Skeletal muscle satellite cell (primary cell): ENCODE data around the gene SHPK.
"Not testable (repeated sequence)": the region's sequence is repeated elsewhere in the genome, so short reads cannot be mapped to it uniquely, and the experiment has no call there.

ENCODE experiments used
- H3K27me3 ChIP-seq: 2 replicates; pipeline ENCODE4 v1.7.0; 2013; ENCODE audit warnings: low read length; ENCODE audit not compliant: control insufficient read depth, insufficient read depth
- H3K36me3 ChIP-seq: 2 replicates; pipeline ENCODE4 v1.7.0; 2013; ENCODE audit warnings: mild to moderate bottlenecking, control low read depth, low read length; ENCODE audit not compliant: insufficient read depth
- H3K4me1 ChIP-seq: 2 replicates; pipeline ENCODE4 v1.7.0; 2013; ENCODE audit warnings: low read length; ENCODE audit not compliant: control insufficient read depth, insufficient read depth
- H3K4me2 ChIP-seq: 2 replicates; pipeline ENCODE4 v1.7.0; 2013; ENCODE audit warnings: mild to moderate bottlenecking, low read length
- H3K4me3 ChIP-seq: 2 replicates; pipeline ENCODE4 v1.7.0; 2013; ENCODE audit warnings: low read length
- H3K9ac ChIP-seq: 2 replicates; pipeline ENCODE4 v1.7.0; 2013; ENCODE audit warnings: mild to moderate bottlenecking, low read depth, low read length, moderate library complexity
- H3K9me3 ChIP-seq: replicated peaks from 2 replicates; pipeline ENCODE4 v1.7.0; 2013; ENCODE audit warnings: mild to moderate bottlenecking, control low read depth, low read length

Gene SHPK

DNA sequence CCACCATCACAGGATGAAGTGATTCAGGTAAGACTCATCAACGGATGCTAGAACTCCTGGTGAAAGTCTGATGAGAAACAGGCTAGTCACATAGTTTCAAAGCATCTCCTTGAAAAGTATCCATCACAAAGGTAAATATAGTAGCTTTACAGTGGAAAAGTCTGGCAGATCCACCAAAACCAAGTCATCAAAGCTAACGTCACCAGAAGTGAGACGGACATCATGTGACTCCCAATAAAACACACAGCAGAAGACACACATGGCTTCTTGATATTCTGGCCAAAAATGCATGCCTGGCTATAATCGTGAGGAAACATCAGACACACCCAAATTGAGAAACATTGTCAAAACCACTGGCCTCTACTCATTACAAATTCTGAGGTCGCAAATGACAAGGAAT lies 60.5 kb downstream of the SHPK start:
- Histone ChIP-seq H3K9ac (no peak overlapping the region), H3K4me2 (peak overlapping the region; percentile 18), H3K4me1 (peaks cover 12% of the 10 kb centered on the region), H3K9me3 (no peaks in the 10 kb centered on the region), H3K27me3 (no peaks in the 10 kb centered on the region), H3K4me3 (no peak overlapping the region), H3K36me3 (peaks cover 12% of the 10 kb centered on the region)

DNA sequence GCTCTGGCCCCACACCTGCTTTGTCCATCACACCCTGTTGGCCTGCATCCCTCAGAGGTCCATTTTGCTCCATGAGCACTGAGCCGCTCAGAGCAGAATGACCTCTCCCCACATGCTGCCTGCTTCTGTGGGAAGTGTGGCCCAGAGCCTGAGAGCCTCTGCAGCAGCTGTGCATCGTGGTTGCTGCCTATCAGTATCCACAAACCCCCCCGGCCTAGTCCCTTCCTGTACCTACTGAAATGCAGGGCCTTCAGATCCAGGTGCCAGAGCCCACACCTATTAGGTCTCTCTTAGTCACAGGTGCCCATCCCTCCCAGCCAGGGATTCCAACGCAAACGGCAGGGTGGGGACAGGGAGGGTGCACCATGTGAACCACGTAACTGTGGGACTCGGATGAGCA lies 61.8 kb downstream of the SHPK start:
- H3K4me1 ChIP-seq, result peaks cover 12% of the 10 kb centered on the region
- no peak overlapping the region for H3K9ac ChIP-seq
- peaks cover 11% of the 10 kb centered on the region for H3K36me3 ChIP-seq
- H3K9me3 ChIP-seq, result no peaks in the 10 kb centered on the region
- H3K27me3 ChIP-seq, result no peaks in the 10 kb centered on the region
- no peak overlapping the region for H3K4me3 ChIP-seq
- no peak overlapping the region for H3K4me2 ChIP-seq

DNA sequence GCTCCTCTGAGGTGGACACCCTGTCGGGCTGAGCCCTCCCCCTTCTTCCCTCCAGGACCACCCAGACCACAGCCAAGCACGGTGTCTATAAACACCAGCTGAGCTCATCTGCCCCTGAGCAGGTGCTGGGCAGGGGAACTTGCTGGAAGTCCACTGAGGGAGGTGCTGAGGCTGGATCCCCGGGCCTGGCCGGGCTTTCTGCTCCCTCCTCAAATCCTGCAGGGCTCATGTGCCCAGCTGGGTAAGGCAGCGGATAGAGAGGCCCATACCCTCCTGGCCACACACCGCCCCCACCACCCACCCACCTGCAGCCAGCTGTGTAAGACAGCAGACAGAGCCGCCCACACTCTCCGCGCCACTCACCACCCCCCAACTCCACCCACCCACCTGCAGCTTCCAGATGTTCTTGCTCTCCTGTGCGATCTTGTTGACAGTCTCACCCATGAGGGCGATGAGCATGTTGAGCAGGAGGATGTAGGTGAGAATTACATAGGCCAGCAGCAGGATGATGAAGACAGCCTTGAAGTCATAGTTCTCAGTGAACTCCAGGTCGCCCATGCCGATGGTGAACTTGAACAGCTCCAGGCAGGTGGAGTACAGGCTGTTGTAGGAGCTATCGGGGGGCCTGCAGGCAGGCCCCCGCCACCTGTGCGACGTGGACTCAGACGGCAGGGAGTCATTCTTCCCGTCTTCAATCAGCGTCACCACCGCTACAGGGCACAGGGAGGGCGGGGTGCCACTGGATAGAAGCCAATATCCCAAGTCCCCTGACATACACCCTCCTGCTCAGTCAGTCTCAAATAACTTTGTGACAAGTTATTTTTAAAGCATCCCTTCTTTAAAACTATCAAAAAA lies 62.6 kb downstream of the SHPK start:
- H3K4me2 ChIP-seq, result no peak overlapping the region
- no peak overlapping the region for H3K4me3 ChIP-seq
- no peak overlapping the region for H3K9ac ChIP-seq
- H3K4me1 ChIP-seq, result peaks cover 12% of the 10 kb centered on the region
- H3K27me3 ChIP-seq, result no peaks in the 10 kb centered on the region
- H3K36me3 ChIP-seq, result peaks cover 8% of the 10 kb centered on the region
- no peaks in the 10 kb centered on the region for H3K9me3 ChIP-seq

DNA sequence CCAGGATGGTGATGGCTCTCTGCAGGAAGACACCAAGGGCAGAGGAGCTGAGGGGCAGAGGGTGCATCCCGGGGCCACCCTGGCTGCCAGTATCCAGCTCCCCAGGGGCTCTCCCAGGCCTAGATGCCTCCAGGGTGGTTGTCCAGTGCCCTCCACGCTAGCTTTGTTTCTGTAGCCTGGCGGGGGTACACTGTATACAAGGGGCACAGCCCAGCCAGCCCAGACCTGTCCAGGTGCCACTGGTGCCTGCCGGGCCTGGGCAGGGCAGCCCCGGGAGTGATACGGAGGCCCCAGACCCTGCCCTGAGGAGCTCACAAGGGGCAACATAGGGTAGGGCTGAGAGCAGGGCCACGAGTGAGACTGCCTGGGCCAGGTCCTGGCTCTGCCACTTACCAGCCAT lies 63.8 kb downstream of the SHPK start:
- peaks cover 12% of the 10 kb centered on the region for H3K4me1 ChIP-seq
- H3K4me3 ChIP-seq, result no peak overlapping the region
- no peak overlapping the region for H3K4me2 ChIP-seq
- no peak overlapping the region for H3K9ac ChIP-seq
- H3K36me3 ChIP-seq, result peaks cover 6% of the 10 kb centered on the region
- H3K9me3 ChIP-seq, result no peaks in the 10 kb centered on the region
- H3K27me3 ChIP-seq, result no peaks in the 10 kb centered on the region

DNA sequence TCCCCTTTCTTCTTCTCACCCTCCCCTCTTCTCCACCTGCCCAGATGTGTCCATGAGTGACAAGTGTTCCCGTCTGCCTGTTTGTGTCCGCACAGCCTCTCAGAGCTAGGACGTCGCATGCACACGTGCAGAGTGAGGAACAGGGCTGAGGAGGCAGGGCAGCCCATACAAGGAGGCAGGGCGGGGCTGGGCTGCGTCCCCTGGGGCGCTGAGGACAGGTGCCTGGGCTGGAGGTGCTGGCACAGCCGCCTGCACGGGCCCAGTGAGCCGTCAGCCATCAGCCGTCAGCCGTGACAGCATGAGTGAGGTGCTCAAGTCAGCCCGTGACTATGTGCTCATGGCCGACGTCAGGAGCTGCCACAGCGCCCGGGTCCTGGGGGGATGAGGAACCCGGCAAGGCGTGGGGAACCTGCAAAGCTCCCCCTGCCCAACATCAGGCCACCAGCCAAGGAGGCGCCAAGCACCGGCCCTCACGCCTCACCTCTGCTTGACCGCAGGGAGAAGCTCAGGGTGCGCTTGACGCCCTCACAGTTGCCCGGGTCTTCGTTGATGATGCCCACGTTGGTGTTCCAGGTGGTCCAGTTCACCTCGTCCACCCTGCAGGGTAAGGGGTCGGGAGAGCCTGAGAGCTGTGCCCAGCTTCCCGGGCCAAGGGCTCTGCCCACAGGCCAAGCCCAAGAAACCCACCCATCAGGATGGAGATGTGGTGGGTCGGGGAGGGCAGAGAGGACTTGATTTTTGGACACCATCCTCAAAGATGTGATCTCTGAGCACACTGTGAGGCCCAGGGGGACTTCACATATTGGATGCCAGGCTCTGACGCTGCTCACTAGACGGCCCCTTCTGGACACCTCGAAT lies 64.8 kb downstream of the SHPK start:
- Histone ChIP-seq H3K4me1 (peaks cover 12% of the 10 kb centered on the region), H3K9ac (no peak overlapping the region), H3K36me3 (peaks cover 7% of the 10 kb centered on the region), H3K9me3 (no peaks in the 10 kb centered on the region), H3K27me3 (no peaks in the 10 kb centered on the region), H3K4me2 (no peak overlapping the region), H3K4me3 (no peak overlapping the region)

DNA sequence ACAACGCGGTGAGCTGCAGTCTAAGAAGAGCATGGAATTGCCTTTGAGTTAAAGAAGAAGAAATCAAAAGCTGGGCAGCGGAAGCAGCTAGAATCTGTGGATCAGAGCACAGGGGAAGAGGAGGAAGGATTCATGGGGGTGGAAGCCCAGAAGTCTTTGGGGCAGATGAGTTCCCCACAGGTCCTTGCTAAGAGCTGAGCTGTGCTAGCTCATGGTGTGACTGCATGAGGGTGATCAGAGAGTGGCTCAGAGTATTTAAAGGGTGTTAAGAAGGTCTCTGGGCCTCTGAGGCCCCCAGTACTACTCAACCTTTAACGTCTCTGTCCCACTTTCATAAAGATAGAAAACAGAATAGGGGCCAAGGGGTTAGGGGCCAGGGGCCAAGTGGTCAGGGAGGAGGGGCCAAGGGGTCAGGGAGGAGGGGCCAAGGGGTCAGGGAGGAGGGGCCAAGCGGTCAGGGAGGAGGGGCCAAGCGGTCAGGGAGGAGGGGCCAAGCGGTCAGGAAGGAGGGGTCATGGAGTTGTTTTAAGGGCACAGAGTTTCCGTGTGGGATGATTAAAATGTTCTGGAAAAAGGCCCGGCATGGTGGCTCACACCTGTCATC lies 66.4 kb downstream of the SHPK start:
- H3K9me3 ChIP-seq, result no peaks in the 10 kb centered on the region
- no peaks in the 10 kb centered on the region for H3K4me1 ChIP-seq
- peaks cover 10% of the 10 kb centered on the region for H3K36me3 ChIP-seq
- no peak overlapping the region for H3K9ac ChIP-seq
- no peaks in the 10 kb centered on the region for H3K27me3 ChIP-seq
- H3K4me2 ChIP-seq, result no peak overlapping the region
- no peak overlapping the region for H3K4me3 ChIP-seq

DNA sequence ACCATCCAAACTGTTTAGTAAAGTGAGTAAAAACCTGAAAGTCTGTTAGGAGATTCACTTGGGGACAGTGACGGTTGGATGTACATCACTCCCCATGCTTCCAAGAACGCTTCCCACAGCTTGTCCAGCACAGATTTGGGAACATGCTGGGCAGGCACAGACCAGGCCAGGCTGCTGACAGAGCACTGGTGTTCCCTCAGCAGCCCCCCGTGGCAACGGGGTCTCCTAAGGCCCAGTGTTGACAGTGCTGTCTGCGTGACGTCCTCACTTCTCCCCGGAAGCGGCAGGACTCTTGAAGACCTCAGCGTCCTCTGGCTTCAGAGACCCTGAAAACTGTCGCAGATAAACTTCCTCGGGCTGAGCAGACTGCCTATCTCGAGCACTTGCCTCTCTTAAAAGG lies 69.5 kb downstream of the SHPK start:
- Histone ChIP-seq H3K9me3 (no peaks in the 10 kb centered on the region), H3K27me3 (no peaks in the 10 kb centered on the region), H3K4me2 (no peak overlapping the region), H3K9ac (no peak overlapping the region), H3K4me3 (no peak overlapping the region), H3K36me3 (peaks cover 10% of the 10 kb centered on the region), H3K4me1 (peaks cover 3% of the 10 kb centered on the region)

DNA sequence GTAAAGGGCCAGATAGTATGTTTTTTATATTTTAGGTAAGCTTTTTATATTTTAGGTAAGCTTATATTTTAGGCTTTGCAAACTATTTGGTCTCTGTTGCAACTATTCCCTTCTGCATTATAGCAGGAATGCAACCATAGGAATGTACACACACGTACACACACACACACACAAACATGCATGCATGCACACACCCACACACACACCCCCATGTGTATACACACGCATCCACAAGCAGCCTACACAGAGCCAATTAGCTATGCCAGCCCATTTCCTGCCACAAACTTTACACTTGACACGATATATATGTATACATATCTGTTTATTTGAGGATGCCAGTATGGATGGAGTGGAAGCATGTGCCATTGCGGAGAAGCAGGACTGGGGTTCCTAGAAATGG lies 70.9 kb downstream of the SHPK start:
- H3K9me3 ChIP-seq, result no peaks in the 10 kb centered on the region
- peaks cover 10% of the 10 kb centered on the region for H3K36me3 ChIP-seq
- H3K4me2 ChIP-seq, result no peak overlapping the region
- H3K4me1 ChIP-seq, result peaks cover 3% of the 10 kb centered on the region
- H3K4me3 ChIP-seq, result no peak overlapping the region
- H3K27me3 ChIP-seq, result no peaks in the 10 kb centered on the region
- no peak overlapping the region for H3K9ac ChIP-seq

DNA sequence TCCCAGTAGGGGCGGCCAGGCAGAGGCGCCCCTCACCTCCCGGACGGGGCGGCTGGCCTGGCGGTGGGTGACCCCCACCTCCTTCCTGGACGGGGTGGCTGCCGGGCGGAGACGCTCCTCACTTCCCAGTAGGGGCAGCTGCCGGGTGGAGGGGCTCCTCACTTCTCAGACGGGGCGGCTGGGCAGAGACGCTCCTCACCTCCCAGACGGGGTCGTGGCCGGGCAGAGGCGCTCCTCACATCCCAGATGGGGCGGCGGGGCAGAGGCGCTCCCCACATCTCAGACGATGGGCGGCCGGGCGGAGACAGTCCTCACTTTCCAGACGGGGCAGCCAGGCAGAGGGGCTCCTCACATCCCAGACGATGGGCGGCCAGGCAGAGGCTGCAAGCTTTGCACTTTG lies 71.8 kb downstream of the SHPK start:
- not testable (repeated sequence) for H3K9me3 ChIP-seq, H3K4me1 ChIP-seq, H3K27me3 ChIP-seq, H3K36me3 ChIP-seq, H3K4me2 ChIP-seq, H3K9ac ChIP-seq, H3K4me3 ChIP-seq

DNA sequence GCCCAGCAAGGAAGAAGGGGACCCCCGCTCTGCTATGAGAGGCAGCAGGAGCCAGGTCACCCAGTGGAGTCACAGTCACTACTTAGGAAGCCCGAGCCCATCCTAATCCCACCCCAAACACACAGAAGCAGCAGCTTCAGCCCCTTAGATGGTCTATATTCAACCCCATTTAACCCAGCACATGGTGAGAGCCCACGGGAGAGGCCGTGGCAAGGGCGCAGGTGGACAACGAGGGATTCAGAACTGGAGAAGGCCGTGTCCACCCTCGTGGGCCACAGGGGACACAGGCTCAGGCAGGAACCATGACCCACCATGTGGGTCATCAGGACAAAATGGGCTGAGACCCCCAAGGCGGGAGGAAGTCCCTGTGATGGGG lies 76.8 kb downstream of the SHPK start:
- H3K9me3 ChIP-seq, result no peaks in the 10 kb centered on the region
- H3K36me3 ChIP-seq, result no peaks in the 10 kb centered on the region
- peak overlapping the region; percentile 15 for H3K4me3 ChIP-seq
- peak overlapping the region; percentile 42 for H3K9ac ChIP-seq
- H3K27me3 ChIP-seq, result no peaks in the 10 kb centered on the region
- H3K4me1 ChIP-seq, result peaks cover 27% of the 10 kb centered on the region
- peak overlapping the region; percentile 69 for H3K4me2 ChIP-seq

DNA sequence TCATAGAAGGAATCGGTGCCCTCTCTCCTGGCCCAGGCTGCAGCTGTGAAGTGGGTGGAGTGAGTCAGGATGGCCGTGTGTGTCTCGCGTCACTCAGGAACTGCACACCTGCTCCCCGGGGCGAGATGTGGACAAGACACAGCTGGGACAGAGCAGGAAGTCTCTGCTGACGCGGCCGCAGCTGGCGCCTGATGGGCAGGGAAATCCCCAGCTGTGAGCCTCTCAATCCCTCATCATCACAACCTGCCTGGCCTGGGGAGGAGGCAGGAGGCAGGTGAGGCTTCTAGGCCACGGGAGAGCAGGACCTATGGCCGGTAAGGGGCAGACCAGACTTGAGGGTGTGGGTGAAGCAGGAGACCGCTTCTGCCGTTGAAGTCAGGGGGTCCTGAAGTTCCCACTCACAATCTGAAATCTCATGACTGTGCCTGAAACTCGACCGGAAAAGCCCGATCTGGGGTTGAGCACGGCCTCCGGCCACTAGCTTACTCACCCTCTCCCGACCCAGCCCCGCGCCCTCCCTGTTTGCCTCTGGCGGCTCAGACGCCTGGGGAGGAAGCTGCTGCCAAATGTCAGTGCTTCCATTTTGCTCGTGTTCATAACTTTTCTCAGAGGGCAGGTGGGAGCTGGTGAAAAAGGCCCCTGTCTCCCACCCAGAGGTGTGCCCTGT lies 77.3 kb downstream of the SHPK start:
- Histone ChIP-seq H3K4me3 (peak overlapping the region; percentile 15), H3K27me3 (no peaks in the 10 kb centered on the region), H3K9ac (peak overlapping the region; percentile 42), H3K36me3 (no peaks in the 10 kb centered on the region), H3K4me1 (peaks cover 27% of the 10 kb centered on the region), H3K9me3 (no peaks in the 10 kb centered on the region), H3K4me2 (peak overlapping the region; percentile 69)
